ENCODE data around the gene CREB5. TPM values are rescaled to one million over a fixed set of nuclear protein-coding genes. Genes with fewer than 3 reads are reported as not detected.

Gene CREB5
- total and polyA plus RNA-seq, 2 of the 8 experiments (the other 6 are each of a cell fraction or from before 2014, with no cell fraction given), result 2.4 to 2.7 TPM

DNA sequence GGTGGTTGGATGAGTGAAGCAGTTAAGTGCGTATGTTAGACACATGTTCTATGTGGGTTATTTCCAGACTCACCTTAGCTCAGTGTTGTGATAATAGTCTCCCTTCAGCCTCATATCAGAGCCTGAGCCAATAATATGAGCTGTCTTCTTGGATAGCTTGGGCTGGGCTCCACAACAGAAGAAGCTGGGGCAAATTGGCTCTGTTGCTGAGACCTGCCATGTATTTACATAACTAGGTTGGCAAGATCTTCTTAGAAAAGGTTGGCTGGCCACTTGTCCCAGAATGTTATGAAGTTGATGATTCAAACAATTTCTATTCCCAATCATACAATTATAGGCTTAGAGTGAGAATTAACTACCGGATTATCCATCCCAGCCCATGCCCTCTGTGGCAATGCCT, 35.7 kb upstream of the CREB5 start (continued):
- TF ChIP-seq SP4 (IDR thresholded peaks at IDR 0.05; ENCODE audit: low read length) (no peak), ZNF274 (IDR thresholded peaks at IDR 0.05; ENCODE audit: borderline replicate concordance, extremely low read depth, low read length) (no peak), RXRA (IDR thresholded peaks at IDR 0.05; ENCODE audit: insufficient read depth, low read depth, low read length) (no peak)
